ENCODE results near the gene SH3PXD2A.

DNA sequence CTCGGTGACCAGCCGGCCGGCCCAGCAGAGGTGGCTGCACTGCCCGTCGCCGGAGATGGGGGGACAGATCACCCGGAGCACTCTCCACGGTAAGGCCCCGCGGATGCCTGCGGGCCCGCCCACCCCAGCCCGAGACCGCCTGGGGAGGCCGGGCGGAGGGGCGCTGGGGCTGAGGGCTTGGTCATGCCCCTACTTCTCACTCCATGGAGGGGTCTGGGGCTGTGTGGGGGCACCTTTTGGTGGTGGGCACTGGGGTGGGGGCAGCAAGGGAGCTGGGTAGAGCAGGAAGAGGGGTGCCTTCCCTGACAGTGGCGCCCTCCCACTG is 300.1 kb downstream of the SH3PXD2A start:
- TF ChIP-seq POLR2A (IDR thresholded peaks at IDR 0.05; ENCODE audit: low read length) = no peak
- TF ChIP-seq GATA1 (IDR thresholded peaks at IDR 0.05; ENCODE audit: low read depth, low read length) = no peak
